HUDEP-2 (cell line): ENCODE measurements around the gene ZNF77.
"Not testable (repeated sequence)": the region's sequence is repeated elsewhere in the genome, so short reads cannot be mapped to it uniquely, and the experiment has no call there.

Experiments
- DNase-seq, 76 experiments: peaks; one replicate each; lab custom pipeline; 2025; ENCODE audit not compliant: unreplicated experiment in 76 of 76; lab: John Stamatoyannopoulos, UW

The ZNF77 gene

DNA sequence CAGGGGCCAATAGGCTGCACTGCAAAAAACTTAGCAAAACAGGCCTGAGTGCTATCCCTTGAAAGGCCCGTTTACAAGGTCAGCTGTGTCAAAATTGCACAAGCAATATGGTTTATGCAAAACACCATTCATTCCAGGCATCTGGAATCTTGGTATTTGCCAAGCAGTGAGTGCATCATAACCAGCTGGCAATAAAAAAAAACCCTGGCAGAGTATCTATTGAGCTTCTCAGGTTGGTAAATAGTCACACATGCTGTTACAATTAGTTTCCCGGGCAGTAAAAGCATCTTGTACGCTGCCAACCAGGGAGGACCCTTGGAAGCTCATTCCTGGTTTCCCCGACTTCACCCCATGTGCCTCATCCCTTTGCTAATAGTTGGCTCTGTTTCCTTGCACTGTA is 21.3 kb downstream of the ZNF77 start:
- no peak for DNase-seq

- no peak for DNase-seq
Observed at GRCh38 chr19:2922987-2923386, 21.8 kb downstream of the ZNF77 start.

DNA sequence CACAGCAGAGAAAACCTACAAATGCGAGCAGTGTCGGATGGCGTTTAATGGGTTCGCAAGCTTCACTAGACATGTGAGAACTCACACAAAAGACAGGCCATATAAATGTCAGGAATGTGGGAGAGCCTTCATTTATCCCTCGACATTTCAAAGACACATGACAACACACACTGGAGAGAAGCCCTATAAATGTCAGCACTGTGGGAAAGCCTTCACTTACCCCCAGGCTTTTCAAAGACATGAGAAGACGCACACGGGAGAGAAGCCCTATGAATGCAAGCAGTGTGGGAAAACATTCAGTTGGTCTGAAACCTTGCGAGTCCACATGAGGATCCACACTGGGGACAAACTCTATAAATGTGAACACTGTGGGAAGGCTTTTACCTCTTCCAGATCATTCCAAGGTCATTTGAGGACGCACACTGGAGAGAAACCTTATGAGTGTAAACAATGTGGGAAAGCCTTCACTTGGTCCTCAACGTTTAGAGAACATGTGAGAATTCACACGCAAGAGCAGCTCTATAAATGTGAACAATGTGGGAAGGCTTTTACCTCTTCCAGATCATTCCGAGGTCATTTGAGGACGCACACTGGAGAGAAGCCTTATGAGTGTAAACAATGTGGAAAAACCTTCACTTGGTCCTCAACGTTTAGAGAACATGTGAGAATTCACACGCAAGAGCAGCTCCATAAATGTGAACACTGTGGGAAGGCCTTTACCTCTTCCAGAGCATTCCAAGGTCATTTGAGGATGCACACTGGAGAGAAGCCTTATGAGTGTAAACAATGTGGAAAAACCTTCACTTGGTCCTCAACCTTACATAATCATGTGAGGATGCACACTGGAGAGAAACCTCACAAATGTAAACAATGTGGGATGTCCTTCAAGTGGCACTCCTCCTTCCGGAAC is 27.2 kb downstream of the ZNF77 start:
- no peak for DNase-seq

DNA sequence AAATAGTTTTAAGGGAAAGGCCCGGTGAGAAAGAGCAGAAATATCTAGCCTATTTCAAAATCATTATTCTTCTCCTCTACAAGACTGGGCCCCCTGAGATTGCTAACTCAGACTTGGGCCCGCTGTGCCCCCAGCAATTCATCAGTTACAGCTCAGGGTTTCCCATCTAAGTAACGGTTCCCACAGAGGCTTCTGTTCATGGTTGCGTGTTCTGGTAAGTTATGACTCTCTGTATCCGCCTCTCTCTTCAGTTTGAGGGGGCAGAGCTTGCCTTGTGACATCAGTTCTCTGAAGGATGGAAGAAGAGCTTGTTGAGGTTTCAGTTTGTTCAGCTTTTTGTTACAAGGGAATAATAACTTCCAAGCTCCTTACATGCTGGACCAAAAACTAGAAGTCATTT is 32.5 kb downstream of the ZNF77 start:
- DNase-seq = no peak

DNA sequence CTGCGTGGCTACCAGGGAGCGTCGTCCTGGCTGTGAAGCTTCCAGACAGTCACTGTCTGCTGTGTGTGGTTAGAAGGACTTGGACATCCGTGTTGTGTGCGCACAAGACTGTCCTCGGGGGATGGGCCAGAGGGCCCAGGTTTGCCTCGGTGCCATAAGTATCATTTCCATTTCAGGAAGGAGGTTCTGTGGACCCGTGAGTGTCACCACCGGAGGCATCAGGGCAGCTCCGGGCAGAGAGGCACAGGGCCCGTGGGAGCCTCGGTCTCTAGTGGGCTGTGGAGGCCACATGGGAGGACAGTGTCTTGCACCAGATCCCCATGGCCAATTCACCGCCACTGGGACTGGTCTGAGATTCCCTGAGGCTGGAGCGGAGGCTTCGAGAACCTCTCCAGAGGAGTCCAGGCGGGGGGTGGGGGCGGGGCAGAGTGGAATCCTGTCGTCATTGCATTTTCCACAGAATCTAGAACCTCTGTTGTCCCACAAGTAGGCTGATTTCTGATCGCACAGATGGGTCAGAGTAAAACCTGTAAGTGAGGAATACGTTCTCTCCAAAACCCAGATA is 38.1 kb downstream of the ZNF77 start:
- DNase-seq = no peak

- no peak for DNase-seq
Observed at GRCh38 chr19:2905918-2906519, 38.8 kb downstream of the ZNF77 start.

DNA sequence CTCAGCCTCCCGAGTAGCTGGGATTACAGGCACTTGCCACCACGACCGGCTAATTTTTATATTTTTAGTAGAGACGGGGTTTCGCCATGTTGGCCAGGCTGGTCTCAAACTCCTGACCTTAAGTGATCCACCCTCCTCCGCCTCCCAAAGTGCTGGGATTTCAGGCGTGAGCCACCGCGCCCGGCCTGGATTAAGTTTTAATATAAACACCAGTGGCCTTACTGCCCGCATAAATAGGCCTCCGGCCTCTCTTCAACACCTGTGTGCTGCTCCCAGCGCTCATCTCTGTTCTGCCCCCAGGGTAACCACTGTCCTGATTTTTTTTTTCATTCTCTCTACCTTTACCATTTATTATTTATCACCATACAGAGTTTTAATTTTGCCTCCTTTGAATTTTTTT is 41.4 kb downstream of the ZNF77 start:
- not testable (repeated sequence) for DNase-seq

GRCh38 chr19:2902590-2903218 is 42.1 kb downstream of the ZNF77 start:
- DNase-seq = no peak

DNA sequence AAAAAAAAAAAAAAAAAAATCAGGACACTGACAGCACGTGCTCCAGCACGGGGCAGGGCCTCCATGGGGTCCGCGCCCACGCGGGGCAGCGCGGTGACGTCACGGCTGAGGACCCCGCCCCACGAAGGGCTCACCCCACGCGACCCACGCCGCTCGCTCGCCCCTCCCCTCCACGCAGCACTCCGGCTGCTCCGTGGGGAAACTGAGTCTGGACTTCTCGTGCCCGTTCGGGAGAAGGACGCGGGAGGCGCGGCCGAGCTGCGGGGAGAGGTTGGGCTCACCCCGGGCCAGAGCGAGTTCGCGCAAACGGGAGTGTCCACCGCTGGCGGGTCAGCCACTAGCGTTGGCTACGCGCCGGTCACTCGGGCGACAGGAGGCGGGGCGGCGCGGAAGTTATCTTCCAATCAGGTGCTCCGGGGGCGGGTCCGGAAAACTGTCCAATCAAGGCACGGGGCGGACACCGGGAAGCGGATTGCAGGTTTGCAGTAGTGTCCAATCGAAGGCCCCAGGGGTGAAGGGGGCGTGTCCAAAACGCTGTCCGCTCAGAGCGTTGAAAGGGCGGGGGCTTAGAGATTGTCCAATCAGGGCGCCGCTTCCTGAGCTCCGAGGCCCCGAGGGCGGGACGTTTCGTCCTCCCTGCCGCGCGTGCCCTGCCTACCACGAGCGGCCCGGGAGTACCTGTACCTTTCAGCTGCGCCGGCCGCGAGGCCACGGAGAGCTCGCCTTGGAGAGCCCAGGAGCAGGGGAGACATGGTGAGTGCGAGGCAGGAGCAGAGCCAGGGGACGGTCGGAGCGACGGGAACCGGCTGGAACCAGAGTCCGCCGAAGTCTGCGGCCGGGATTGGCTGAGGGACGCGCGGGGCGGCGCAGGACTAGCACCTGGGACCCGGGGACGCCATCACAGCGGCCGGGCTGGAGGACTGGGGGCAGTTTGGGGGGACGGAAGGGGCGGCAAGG is 44.2 kb downstream of the ZNF77 start, which contains the start of gene ZNF57:
Gene ZNF57, plus strand, starts transcription at position 633 of the 957 bp plus-strand sequence. Its CDS starts 118 bp downstream, at position 751.
- DNase-seq = peak; percentile 73 to 100 (median 99)

DNA sequence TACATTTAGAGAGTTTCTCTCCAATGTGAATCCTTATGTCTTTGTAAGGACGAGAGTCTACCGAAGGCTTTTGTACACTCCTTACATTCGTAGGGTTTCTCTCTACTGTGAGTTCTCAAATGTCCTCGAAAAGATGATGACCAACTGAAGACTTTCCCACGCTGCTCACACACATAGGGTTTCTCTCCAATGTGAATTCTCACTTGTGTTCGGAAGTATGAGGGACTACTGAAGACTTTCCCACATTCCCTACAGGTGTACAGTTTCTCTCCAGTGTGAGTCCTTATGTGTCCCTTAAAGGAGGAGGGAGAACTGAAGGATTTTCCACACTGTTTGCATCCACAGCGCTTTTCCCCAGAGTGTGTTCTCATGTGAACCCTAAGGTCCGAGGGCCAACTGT is 48.1 kb downstream of the ZNF77 start:
- no peak for DNase-seq

- not testable (repeated sequence) for DNase-seq
Observed at GRCh38 chr19:2890531-2890930, 54.2 kb downstream of the ZNF77 start.

DNA sequence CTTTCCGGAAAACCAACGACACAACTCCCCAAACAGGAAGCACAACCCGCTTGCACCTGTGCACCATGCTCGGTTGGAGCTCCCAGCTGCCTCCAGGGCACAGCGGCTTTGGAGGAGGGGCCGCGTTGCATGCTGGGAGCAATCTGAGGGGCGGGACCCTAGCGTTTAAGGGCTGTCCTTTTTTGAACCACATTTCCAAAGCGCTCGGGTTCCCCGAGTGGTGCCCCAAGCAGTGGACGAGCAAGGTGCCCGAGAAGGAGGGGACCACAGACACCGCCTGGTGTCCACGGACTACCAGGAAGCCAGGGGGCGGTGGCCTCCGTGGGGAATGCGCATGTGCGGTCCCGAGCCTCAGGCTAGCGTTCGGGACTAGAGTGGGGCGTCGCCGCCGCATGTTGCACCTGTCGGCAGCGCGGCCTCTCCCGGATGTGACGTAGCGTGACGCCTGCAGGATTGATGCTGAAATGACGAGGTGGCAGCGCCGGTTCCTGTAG is 56.0 kb downstream of the ZNF77 start:
- peak in 5 of 76 experiments; percentile 18 to 56 (median 26) for DNase-seq

DNA sequence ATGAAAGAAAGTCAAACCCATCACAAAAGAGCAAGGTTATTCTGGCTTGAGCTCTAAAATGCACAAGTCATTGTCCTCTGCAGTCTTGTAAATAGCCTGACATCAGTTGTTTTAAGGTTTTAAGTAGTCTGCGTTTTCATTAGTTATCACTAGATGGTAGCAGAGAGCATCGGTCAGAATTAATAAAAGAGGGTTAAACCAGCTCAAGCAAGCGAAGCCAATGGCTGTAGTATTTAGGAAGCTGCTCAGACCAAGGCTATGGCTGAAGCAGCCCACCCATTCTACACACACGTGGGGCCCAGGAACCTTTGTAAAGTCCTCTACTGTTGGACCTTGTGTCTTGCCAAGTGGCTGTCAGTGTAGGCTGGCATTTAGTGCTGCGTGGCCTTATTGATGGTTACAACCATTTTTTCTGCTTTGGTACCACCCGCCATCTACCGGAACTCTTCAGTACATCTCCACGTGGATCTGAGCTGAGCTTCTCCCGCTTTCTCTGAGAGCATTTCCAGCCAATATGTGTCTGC is 57.3 kb downstream of the ZNF77 start:
- peak in 28 of 76 experiments; percentile 11 to 72 (median 34) for DNase-seq

DNA sequence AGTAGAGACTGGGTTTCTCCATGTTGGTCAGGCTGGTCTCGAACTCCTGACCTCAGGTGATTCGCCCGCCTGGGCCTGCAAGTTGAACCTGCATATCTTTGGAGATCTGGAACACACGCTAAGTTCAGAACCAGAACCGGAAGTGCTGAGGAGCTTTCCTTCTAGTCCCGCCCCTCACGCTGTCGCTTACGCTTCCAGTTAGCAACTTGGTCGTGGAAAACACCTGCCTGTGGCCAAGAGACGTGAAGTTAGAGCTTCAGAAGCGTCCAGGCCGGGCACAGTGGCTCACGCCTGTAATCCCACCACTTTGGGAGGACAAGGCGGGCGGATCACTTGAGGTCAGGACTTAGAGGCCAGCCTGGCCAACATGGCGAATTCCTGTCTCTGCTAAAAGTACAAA is 59.0 kb downstream of the ZNF77 start:
- DNase-seq = no peak

GRCh38 chr19:2883686-2884439 is 60.9 kb downstream of the ZNF77 start:
- DNase-seq = no peak
